GM12878 (cell line): ENCODE results near the gene DCAF12. TPM values are rescaled to one million over a fixed set of nuclear protein-coding genes. Genes with fewer than 3 reads are reported as not detected.
A peak's percentile ranks its signal among the peaks of the same experiment; 100 is the strongest.

Source experiments
- ATAC-seq: fragments of 200-7000 bp; cut with Tn5 transposase; 3 replicates; pipeline ENCODE4 v1.9.1; 2020; ENCODE audit warnings: mild to moderate bottlenecking, moderate library complexity
- BruUV-seq: library from RNA; stranded (reverse); fragments of 400-500 nt; replicated peaks from 2 replicates; lab custom pipeline; 2021; lab: Mats Ljungman, UMichigan
- CTCF ChIA-PET: fragments of 300-600 bp; sonication (Branson Sonifier 250); formaldehyde crosslinking; extraction: SDS; loops from one replicate; lab custom pipeline; 2021; ENCODE audit warnings: inconsistent platforms; lab: Yijun Ruan, JAX
- POLR2A ChIA-PET: fragments of 350-600 bp; formaldehyde crosslinking; extraction: SDS; loops from one replicate; lab custom pipeline; 2021; ENCODE audit warnings: inconsistent platforms; lab: Charles Lee
- RAD21 ChIA-PET: fragments of 300-600 bp; sonication (Branson Sonifier 250); formaldehyde crosslinking; loops from one replicate; lab custom pipeline; 2023; ENCODE audit warnings: antibody characterized with exemption; ENCODE audit not compliant: unreplicated experiment; lab: Charles Lee
- SMC1A ChIA-PET: fragments of 300-600 bp; sonication (Branson Sonifier 250); formaldehyde crosslinking; loops from one replicate; lab custom pipeline; 2023; ENCODE audit not compliant: unreplicated experiment, uncharacterized antibody; lab: Charles Lee
- DNase-seq: peaks from one replicate; pipeline ENCODE4 v3.0.0-alpha.2; 2011; ENCODE audit warnings: low read depth, low spot score
- FAIRE-seq: peaks from 3 replicates; lab custom pipeline; 2011; peaks lifted over from hg19 to GRCh38; lab: Jason Lieb, UNC
- H2AFZ ChIP-seq: 2 replicates; pipeline ENCODE4 v1.6.0; 2011; ENCODE audit warnings: low read depth, low read length, control low read depth; ENCODE audit not compliant: control insufficient read depth
- H3K27ac ChIP-seq: 2 replicates; pipeline ENCODE4 v1.5.1; 2011; ENCODE audit warnings: control low read depth; ENCODE audit not compliant: control insufficient read depth, insufficient read depth
- H3K27me3 ChIP-seq, 2 experiments: replicated peaks in 1 of 2; 2 replicates each; pipeline versions ENCODE4 v1.6.0 to v1.6.1; 2011; ENCODE audit warnings: low read length in 1 of 2; ENCODE audit not compliant: control insufficient read depth in 2 of 2, insufficient read depth in 2 of 2
- H3K36me3 ChIP-seq, 2 experiments: 2 replicates each; pipeline ENCODE4 v1.5.1; 2011; ENCODE audit warnings: low read length in 1 of 2; ENCODE audit not compliant: control insufficient read depth in 2 of 2, insufficient read depth in 2 of 2
- H3K4me1 ChIP-seq: 2 replicates; pipeline ENCODE4 v1.6.1; 2011; ENCODE audit warnings: mild to moderate bottlenecking, low read length, moderate library complexity, mixed read lengths; ENCODE audit not compliant: control insufficient read depth, insufficient read depth
- H3K4me2 ChIP-seq: 2 replicates; pipeline ENCODE4 v1.6.0; 2011; ENCODE audit warnings: control low read depth; ENCODE audit not compliant: control insufficient read depth, insufficient read depth
- H3K4me3 ChIP-seq: fragments of 200-600 bp; sonication (generic); 2 replicates; pipeline ENCODE4 v1.5.1; 2016
- H3K79me2 ChIP-seq: 2 replicates; pipeline ENCODE4 v1.6.0; 2011; ENCODE audit warnings: low read length; ENCODE audit not compliant: control insufficient read depth, insufficient read depth
- H3K9ac ChIP-seq: 2 replicates; pipeline ENCODE4 v1.8.0; 2011; ENCODE audit warnings: low read length, control low read depth, mixed read lengths; ENCODE audit not compliant: control insufficient read depth, insufficient read depth
- H3K9me3 ChIP-seq: replicated peaks from 3 replicates; pipeline ENCODE4 v1.5.1; 2011; ENCODE audit warnings: mild to moderate bottlenecking, low read length; ENCODE audit not compliant: control insufficient read depth, insufficient read depth
- H4K20me1 ChIP-seq: 2 replicates; pipeline ENCODE4 v1.6.0; 2011; ENCODE audit not compliant: control insufficient read depth, insufficient read depth
- CBFB ChIP-seq: IDR thresholded peaks from 2 replicates; pipeline ENCODE4 v1.6.1; 2016; ENCODE audit warnings: antibody characterized with exemption, low read depth
- KDM1A ChIP-seq: fragments of 200-600 bp; sonication (generic); IDR thresholded peaks from 2 replicates; pipeline ENCODE4 v1.6.1; 2016; ENCODE audit warnings: borderline replicate concordance
- MEF2B ChIP-seq: fragments of 450-650 bp; IDR thresholded peaks from 2 replicates; pipeline ENCODE4 v1.6.1; 2018; ENCODE audit warnings: mild to moderate bottlenecking, moderate library complexity; ENCODE audit not compliant: partially characterized antibody, poor library complexity, severe bottlenecking
- MLLT1 ChIP-seq: fragments of 450-650 bp; IDR thresholded peaks from 2 replicates; pipeline ENCODE4 v1.6.1; 2016; ENCODE audit warnings: mild to moderate bottlenecking
- MTA2 ChIP-seq: fragments of 450-650 bp; IDR thresholded peaks from 2 replicates; pipeline ENCODE4 v1.6.1; 2016; ENCODE audit warnings: low read depth, mild to moderate bottlenecking, moderate library complexity
- PAX5 ChIP-seq: IDR thresholded peaks from 2 replicates; pipeline ENCODE4 v1.6.1; 2011; ENCODE audit warnings: low read depth, low read length, borderline replicate concordance
- RUNX3 ChIP-seq: IDR thresholded peaks from 2 replicates; pipeline ENCODE4 v1.6.1; 2012; ENCODE audit warnings: low read length, inconsistent platforms
- USF1 ChIP-seq: IDR thresholded peaks from 2 replicates; pipeline ENCODE4 v1.6.1; 2011; ENCODE audit warnings: borderline replicate concordance, low read depth, mild to moderate bottlenecking, moderate library complexity, mixed read lengths, low read length; ENCODE audit not compliant: insufficient read depth; ENCODE audit errors: extremely low read length
- ZNF217 ChIP-seq: fragments of 450-650 bp; IDR thresholded peaks from 2 replicates; pipeline ENCODE4 v1.6.1; 2017; ENCODE audit warnings: antibody characterized with exemption, mild to moderate bottlenecking
- ZNF24 ChIP-seq: fragments of 450-650 bp; IDR thresholded peaks from 2 replicates; pipeline ENCODE4 v1.6.1; 2017; ENCODE audit warnings: antibody characterized with exemption, mild to moderate bottlenecking
- ZNF592 ChIP-seq: fragments of 450-650 bp; IDR thresholded peaks from 2 replicates; pipeline ENCODE4 v1.6.1; 2017; ENCODE audit warnings: mild to moderate bottlenecking, moderate library complexity
- ZZZ3 ChIP-seq: IDR thresholded peaks from 2 replicates; pipeline ENCODE4 v1.6.1; 2011; ENCODE audit warnings: low read depth; ENCODE audit not compliant: control insufficient read depth, insufficient read length
- WGBS: methylation state at CpG from one replicate; pipeline ENCODE4 v1.1.6; 2016; ENCODE audit warnings: low lambda C conversion rate; ENCODE audit not compliant: insufficient replicate concordance, insufficient coverage; ENCODE audit errors: missing lambda C conversion rate; 5-methylcytosine and 5-hydroxymethylcytosine counted together
- in situ Hi-C: fragments of 300-500 bp; cut with MboI; formaldehyde crosslinking; loops from 9 replicates; pipeline ENCODE4 v1.14.3; 2018; ENCODE audit warnings: mixed read lengths
- intact Hi-C: fragments of 100-400 bp; cut with micrococcal nuclease; formaldehyde crosslinking; loops from one replicate; pipeline ENCODE4 v1.14.2; 2022; ENCODE audit not compliant: unreplicated experiment
- polyA plus RNA-seq, 11 experiments: library from polyadenylated mRNA; depleted of rRNA in 4 of 11; unstranded in 6 of 11; stranded (reverse) in 5 of 11; fragments of >200 nt; fragmentation: Nextera tagmentation in 4 of 11; fragmentation: Illumina TruSeq in 1 of 11; extraction: Ambion mirVana in 4 of 11; extraction: Trizol in 1 of 11; gene quantifications; 1 replicate in 1 of 11; 2 replicates in 10 of 11; pipeline versions ENCODE4 v1.2.1 to v1.2.3, GENCODE V29; 2011 to 2016; ENCODE audit warnings: inconsistent platforms in 2 of 11, missing spikeins in 2 of 11, low read depth in 1 of 11
- total RNA-seq, 4 experiments: library from RNA; depleted of rRNA in 3 of 4; stranded (reverse); fragments of >200 nt in 3 of 4; fragmentation: Illumina TruSeq in 1 of 4; extraction: Trizol in 1 of 4; gene quantifications; 2 replicates each; pipeline versions ENCODE4 v1.2.1 to v1.2.3, GENCODE V29; 2013 to 2021

The DCAF12 gene
- total and polyA plus RNA-seq, 10 of the 15 experiments (the other 5 are each of a cell fraction or from before 2014, with no cell fraction given), result 11.7 to 57.6 (median 34.6) TPM

- CTCF ChIA-PET, result interaction anchor here (1.1 to 1.3 kb wide), 2 partner anchors 24 to 234 kb away, joined by 3 to 6 read pairs; no protein-coding TSS in a partner anchor
- TF ChIP-seq USF1 (no peak), MEF2B (no peak), MTA2 (no peak), ZNF24 (no peak), CBFB (0 out of 2 replicates have a peak, but pooled peaks have one; percentile 13), PAX5 (no peak), ZNF217 (no peak), RUNX3 (peak; percentile 56), ZNF592 (no peak), MLLT1 (peak; percentile 68), KDM1A (no peak), ZZZ3 (no peak)
These were observed 76.7 kb downstream of the DCAF12 start for GRCh38 chr9:34049630-34050384.

More at GRCh38 chr9:34049630-34050384, 76.7 kb downstream of the DCAF12 start:
- peak overlapping the region; percentile 96 for H3K27ac ChIP-seq
- H2AFZ ChIP-seq, result peak overlapping the region; percentile 100
- POLR2A ChIA-PET, result interaction anchor here (0.8 to 1.6 kb wide), 2 partner anchors 9 to 24 kb away, joined by 3 read pairs; no protein-coding TSS in a partner anchor
- H3K4me1 ChIP-seq, result peaks cover 9% of the 10 kb centered on the region
- peak overlapping the region; percentile 85 for H3K4me3 ChIP-seq
- SMC1A ChIA-PET, result interaction anchor here (0.6 kb wide), 1 partner anchor 144 kb away, joined by 3 read pairs; no protein-coding TSS in a partner anchor
- RAD21 ChIA-PET, result interaction anchor here (1.4 to 1.9 kb wide), 2 partner anchors 23 to 25 kb away, joined by 3 to 4 read pairs; no protein-coding TSS in a partner anchor
- TSS peak; percentile 99 for BruUV-seq
- H3K36me3 ChIP-seq, result no peaks in the 10 kb centered on the region
- peak overlapping the region; percentile 67 for H3K9ac ChIP-seq
- H3K27me3 ChIP-seq, result no peaks in the 10 kb centered on the region
- ATAC-seq (no peak), FAIRE-seq (no peak), DNase-seq (no peak)
- intact Hi-C loops (no loop called here), in situ Hi-C loops (no loop called here)
- H3K9me3 ChIP-seq, result no peaks in the 10 kb centered on the region
- H4K20me1 ChIP-seq, result no peaks in the 10 kb centered on the region
- peak overlapping the region; percentile 58 for H3K4me2 ChIP-seq
- 68% methylated on average over 18 of the region's 18 CpGs for WGBS
- peaks cover 37% of the 10 kb centered on the region for H3K79me2 ChIP-seq
